B cell (primary cell): ENCODE results near the gene PALLD.

Source experiments
- CTCF ChIP-seq: fragments of 200-600 bp; IDR thresholded peaks from one replicate; pipeline ENCODE4 v1.8.0; 2022; ENCODE audit warnings: antibody characterized with exemption, mild to moderate bottlenecking
- EZH2 ChIP-seq: IDR thresholded peaks from 2 replicates; pipeline ENCODE4 v1.6.1; 2012; ENCODE audit warnings: borderline replicate concordance, low read depth, mild to moderate bottlenecking, moderate library complexity, low read length; ENCODE audit not compliant: insufficient read depth, poor library complexity, severe bottlenecking

GRCh38 chr4:168664242-168664891 lies 167.5 kb downstream of the PALLD start:
- TF ChIP-seq CTCF = no peak
- no peak for TF ChIP-seq EZH2
